CD4-positive, CD25-positive, alpha-beta regulatory T cell (primary cell): ENCODE results near the gene MACROD2. TPM values are rescaled to one million over a fixed set of nuclear protein-coding genes. Genes with fewer than 3 reads are reported as not detected.

Experiments used
- ATAC-seq, 2 donors: fragments of 150-1000 bp; cut with Tn5 transposase; one replicate each; pipeline ENCODE4 v1.10.0; 2021; ENCODE audit warnings: low read depth in 2 of 2, moderate number of reproducible peaks in 2 of 2, moderate library complexity in 1 of 2
- DNase-seq, 3 donors: peaks; one replicate each; pipeline versions ENCODE4 v3.0.0 to v3.0.0-alpha.2; 2012 to 2022; ENCODE audit warnings: mixed read lengths in 1 of 3
- H3K27ac ChIP-seq: one replicate; pipeline ENCODE4 v1.7.0; 2013; ENCODE audit warnings: mild to moderate bottlenecking, low read length; ENCODE audit not compliant: insufficient read depth, poor library complexity, severe bottlenecking
- H3K27me3 ChIP-seq: one replicate; pipeline ENCODE4 v1.7.0; 2013; ENCODE audit warnings: low read length; ENCODE audit not compliant: control insufficient read depth, insufficient read depth
- H3K36me3 ChIP-seq: one replicate; pipeline ENCODE4 v1.7.0; 2013; ENCODE audit warnings: mild to moderate bottlenecking, low read length, moderate library complexity; ENCODE audit not compliant: control insufficient read depth, insufficient read depth
- H3K4me1 ChIP-seq: 2 replicates; pipeline ENCODE4 v1.7.0; 2013; ENCODE audit warnings: mild to moderate bottlenecking, low read length; ENCODE audit not compliant: insufficient read depth, control insufficient read depth, poor library complexity, severe bottlenecking
- H3K4me3 ChIP-seq: one replicate; pipeline ENCODE4 v1.7.0; 2013; ENCODE audit warnings: low read depth, mild to moderate bottlenecking, low read length, moderate library complexity
- H3K9me3 ChIP-seq, 2 experiments: 1 replicate in 1 of 2; 2 replicates in 1 of 2; pipeline ENCODE4 v1.7.0; 2013; ENCODE audit warnings: low read length in 2 of 2, mild to moderate bottlenecking in 1 of 2, moderate library complexity in 1 of 2; ENCODE audit not compliant: control insufficient read depth in 2 of 2
- H3K27ac Mint-ChIP-seq, 3 donors: one replicate each; pipeline ENCODE4 v1.8.0; 2020 to 2022; ENCODE audit warnings: mild to moderate bottlenecking in 3 of 3, mixed read lengths in 3 of 3, moderate library complexity in 2 of 3
- H3K27me3 Mint-ChIP-seq: one replicate; pipeline ENCODE4 v1.8.0; 2022; ENCODE audit warnings: mild to moderate bottlenecking, mixed read lengths
- H3K36me3 Mint-ChIP-seq: one replicate; pipeline ENCODE4 v1.8.0; 2020; ENCODE audit warnings: mixed read lengths
- H3K4me1 Mint-ChIP-seq, 4 donors: one replicate each; pipeline ENCODE4 v1.8.0; 2020 to 2022; ENCODE audit warnings: mixed read lengths in 4 of 4, mild to moderate bottlenecking in 1 of 4
- H3K4me3 Mint-ChIP-seq, 4 donors: one replicate each; pipeline ENCODE4 v1.8.0; 2020 to 2022; ENCODE audit warnings: mild to moderate bottlenecking in 4 of 4, mixed read lengths in 4 of 4, moderate library complexity in 3 of 4
- H3K9me3 Mint-ChIP-seq, 7 donors: one replicate each; pipeline ENCODE4 v1.8.0; 2020 to 2022; ENCODE audit warnings: mixed read lengths in 7 of 7, mild to moderate bottlenecking in 3 of 7, moderate library complexity in 2 of 7
- polyA plus RNA-seq, 4 donors: library from polyadenylated mRNA; unstranded; fragments of 300-500 nt; fragmentation: Illumina TruSeq; gene quantifications; one replicate each; pipeline ENCODE4 v1.2.3, GENCODE V29; 2021
- total RNA-seq: library from RNA; stranded (reverse); gene quantifications from one replicate; pipeline ENCODE4 v1.2.3, GENCODE V29; 2022

MACROD2 gene
- total and polyA plus RNA-seq, 5 donors from 2014 or later = 1.4 TPM; not detected in 4

GRCh38 chr20:15158533-15158932 is 1163.2 kb downstream of the MACROD2 start:
- H3K4me1 ChIP-seq = no peaks in the 10 kb centered on the region
- H3K27me3 ChIP-seq = no peaks in the 10 kb centered on the region
- no peak overlapping the region for H3K4me3 ChIP-seq
- DNase-seq = no peak
- H3K9me3 ChIP-seq = peaks cover 0 to 1% of the 10 kb centered on the region in 2 experiments
- no peak for ATAC-seq
- peaks cover 0 to 4% (median 0%) of the 10 kb centered on the region in 4 donors for H3K4me1 Mint-ChIP-seq
- H3K27ac Mint-ChIP-seq = no peak overlapping the region
- no peaks in the 10 kb centered on the region for H3K36me3 ChIP-seq
- no peaks in the 10 kb centered on the region for H3K27me3 Mint-ChIP-seq
- no peak overlapping the region for H3K4me3 Mint-ChIP-seq
- no peak overlapping the region for H3K27ac ChIP-seq
- peaks cover 2 to 12% (median 10%) of the 10 kb centered on the region in 7 donors for H3K9me3 Mint-ChIP-seq
- no peaks in the 10 kb centered on the region for H3K36me3 Mint-ChIP-seq

GRCh38 chr20:15162079-15162647 is 1166.8 kb downstream of the MACROD2 start:
- Mint-ChIP-seq H3K27ac (peak overlapping the region in 1 of 3 donors; percentile 82), H3K4me3 (peak overlapping the region in 2 of 4 donors; percentile 44 to 47), H3K4me1 (peaks cover 0 to 4% (median 0%) of the 10 kb centered on the region in 4 donors), H3K9me3 (peaks cover 2 to 16% (median 6%) of the 10 kb centered on the region in 7 donors), H3K27me3 (no peaks in the 10 kb centered on the region), H3K36me3 (no peaks in the 10 kb centered on the region)
- DNase-seq = no peak
- no peaks in the 10 kb centered on the region for H3K4me1 ChIP-seq
- H3K4me3 ChIP-seq = peak overlapping the region; percentile 17
- ATAC-seq = no peak
- H3K27me3 ChIP-seq = no peaks in the 10 kb centered on the region
- no peak overlapping the region for H3K27ac ChIP-seq
- H3K36me3 ChIP-seq = no peaks in the 10 kb centered on the region
- peaks cover 0 to 1% of the 10 kb centered on the region in 2 experiments for H3K9me3 ChIP-seq

- ATAC-seq (no peak), DNase-seq (no peak)
- Histone ChIP-seq H3K36me3 (no peaks in the 10 kb centered on the region), H3K4me3 (no peak overlapping the region), H3K27me3 (no peaks in the 10 kb centered on the region), H3K9me3 (no peaks in the 10 kb centered on the region), H3K27ac (no peak overlapping the region), H3K4me1 (no peaks in the 10 kb centered on the region)
- Mint-ChIP-seq H3K4me1 (peaks cover 0 to 4% (median 0%) of the 10 kb centered on the region in 4 donors), H3K36me3 (no peaks in the 10 kb centered on the region), H3K27ac (no peak overlapping the region), H3K27me3 (no peaks in the 10 kb centered on the region), H3K4me3 (no peak overlapping the region), H3K9me3 (peaks cover 2 to 20% (median 6%) of the 10 kb centered on the region in 7 donors)
Measured at GRCh38 chr20:15163632-15164031, 1168.3 kb downstream of the MACROD2 start.

GRCh38 chr20:15164726-15165125 is 1169.4 kb downstream of the MACROD2 start:
- Histone ChIP-seq H3K27me3 (no peaks in the 10 kb centered on the region), H3K4me3 (no peak overlapping the region), H3K4me1 (no peaks in the 10 kb centered on the region), H3K27ac (no peak overlapping the region), H3K36me3 (no peaks in the 10 kb centered on the region), H3K9me3 (no peaks in the 10 kb centered on the region)
- peaks cover 4 to 18% (median 6%) of the 10 kb centered on the region in 7 donors for H3K9me3 Mint-ChIP-seq
- ATAC-seq = no peak
- DNase-seq = no peak
- H3K36me3 Mint-ChIP-seq = no peaks in the 10 kb centered on the region
- H3K27me3 Mint-ChIP-seq = no peaks in the 10 kb centered on the region
- H3K27ac Mint-ChIP-seq = no peak overlapping the region
- no peak overlapping the region for H3K4me3 Mint-ChIP-seq
- peaks cover 0 to 4% (median 0%) of the 10 kb centered on the region in 4 donors for H3K4me1 Mint-ChIP-seq

GRCh38 chr20:15166744-15167143 is 1171.4 kb downstream of the MACROD2 start:
- ATAC-seq = no peak
- H3K9me3 ChIP-seq = no peaks in the 10 kb centered on the region
- no peaks in the 10 kb centered on the region for H3K4me1 ChIP-seq
- no peak overlapping the region for H3K4me3 Mint-ChIP-seq
- H3K4me1 Mint-ChIP-seq = peaks cover 0 to 4% (median 0%) of the 10 kb centered on the region in 4 donors
- no peak for DNase-seq
- no peak overlapping the region for H3K4me3 ChIP-seq
- H3K27me3 Mint-ChIP-seq = no peaks in the 10 kb centered on the region
- H3K27ac Mint-ChIP-seq = no peak overlapping the region
- no peaks in the 10 kb centered on the region for H3K27me3 ChIP-seq
- H3K9me3 Mint-ChIP-seq = peaks cover 2 to 27% (median 7%) of the 10 kb centered on the region in 7 donors
- H3K36me3 ChIP-seq = no peaks in the 10 kb centered on the region
- no peaks in the 10 kb centered on the region for H3K36me3 Mint-ChIP-seq
- no peak overlapping the region for H3K27ac ChIP-seq

GRCh38 chr20:15171016-15171415 is 1175.7 kb downstream of the MACROD2 start:
- Histone ChIP-seq H3K36me3 (no peaks in the 10 kb centered on the region), H3K4me3 (no peak overlapping the region), H3K27me3 (no peaks in the 10 kb centered on the region), H3K27ac (no peak overlapping the region), H3K9me3 (peaks cover 0 to 4% of the 10 kb centered on the region in 2 experiments), H3K4me1 (no peaks in the 10 kb centered on the region)
- no peak for ATAC-seq
- H3K36me3 Mint-ChIP-seq = no peaks in the 10 kb centered on the region
- H3K27me3 Mint-ChIP-seq = no peaks in the 10 kb centered on the region
- DNase-seq = no peak
- no peak overlapping the region for H3K4me3 Mint-ChIP-seq
- no peak overlapping the region for H3K27ac Mint-ChIP-seq
- peaks cover 3 to 21% (median 4%) of the 10 kb centered on the region in 7 donors for H3K9me3 Mint-ChIP-seq
- no peaks in the 10 kb centered on the region for H3K4me1 Mint-ChIP-seq

- Mint-ChIP-seq H3K27me3 (no peaks in the 10 kb centered on the region), H3K36me3 (no peaks in the 10 kb centered on the region), H3K4me3 (no peak overlapping the region), H3K27ac (no peak overlapping the region), H3K9me3 (peaks cover 0 to 19% (median 2%) of the 10 kb centered on the region in 7 donors), H3K4me1 (no peaks in the 10 kb centered on the region)
- Histone ChIP-seq H3K4me1 (no peaks in the 10 kb centered on the region), H3K9me3 (peaks cover 2 to 16% of the 10 kb centered on the region in 2 experiments), H3K27ac (no peak overlapping the region), H3K36me3 (no peaks in the 10 kb centered on the region), H3K4me3 (no peak overlapping the region), H3K27me3 (no peaks in the 10 kb centered on the region)
- no peak for DNase-seq
- no peak for ATAC-seq
Measured at GRCh38 chr20:15176929-15177328, 1181.6 kb downstream of the MACROD2 start.

- H3K4me1 Mint-ChIP-seq = no peaks in the 10 kb centered on the region
- no peak for DNase-seq
Measured at GRCh38 chr20:15178581-15178980, 1183.3 kb downstream of the MACROD2 start.

More at GRCh38 chr20:15178581-15178980, 1183.3 kb downstream of the MACROD2 start:
- Histone ChIP-seq H3K4me1 (no peaks in the 10 kb centered on the region), H3K27me3 (no peaks in the 10 kb centered on the region), H3K36me3 (no peaks in the 10 kb centered on the region), H3K9me3 (peaks cover 2 to 16% of the 10 kb centered on the region in 2 experiments), H3K27ac (no peak overlapping the region), H3K4me3 (no peak overlapping the region)
- Mint-ChIP-seq H3K4me3 (no peak overlapping the region), H3K36me3 (no peaks in the 10 kb centered on the region), H3K27me3 (no peaks in the 10 kb centered on the region), H3K9me3 (peaks cover 0 to 19% (median 3%) of the 10 kb centered on the region in 7 donors), H3K27ac (no peak overlapping the region)
- ATAC-seq = no peak
